ENCODE measurements around the gene TAS2R30. TPM values are rescaled to one million over a fixed set of nuclear protein-coding genes. Genes with fewer than 3 reads are reported as not detected.
A peak's percentile ranks its signal among the peaks of the same experiment; 100 is the strongest.
"Not testable (repeated sequence)": the region's sequence is repeated elsewhere in the genome, so short reads cannot be mapped to it uniquely, and the experiment has no call there.

TAS2R30 gene
- total and polyA plus RNA-seq, 4 donors = 0.18 to 12.0 (median 3.4) TPM; not detected in 1

DNA sequence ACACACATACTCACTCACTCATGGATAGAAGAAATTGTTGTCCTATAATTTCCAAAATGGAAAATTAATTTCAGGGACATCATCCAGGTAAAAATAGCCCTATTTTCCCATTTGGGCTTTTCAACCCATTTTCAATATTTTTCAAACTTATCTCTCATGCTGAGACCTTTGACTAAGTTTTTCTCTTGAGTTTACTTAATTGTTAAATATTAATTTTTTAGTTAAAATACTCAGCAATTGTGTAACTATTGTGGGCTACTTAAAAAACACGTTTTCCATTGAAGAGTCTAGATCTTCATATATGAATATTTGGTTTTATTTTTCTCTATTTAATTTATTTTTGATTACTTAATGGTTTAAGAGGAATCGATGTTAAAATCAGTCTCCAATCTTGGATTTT lies 28.2 kb downstream of the TAS2R30 start:
- DNase-seq (ENCODE audit: low spot score) = no peak
- Histone ChIP-seq H3K27ac (ENCODE audit: low read depth in 1 of 2, low read length in 2 of 2) (no peak overlapping the region), H3K9ac (ENCODE audit: low read depth in 1 of 2, low read length in 2 of 2) (no peak overlapping the region), H3K27me3 (ENCODE audit: control insufficient read depth in 4 of 4, insufficient read depth in 4 of 4, low read length in 3 of 4) (no peaks in the 10 kb centered on the region), H3K4me1 (ENCODE audit: control insufficient read depth in 4 of 4, insufficient read depth in 4 of 4, low read length in 3 of 4) (peaks cover 0 to 8% (median under 1%) of the 10 kb centered on the region in 4 donors), H3K36me3 (ENCODE audit: control insufficient read depth in 4 of 4, insufficient read depth in 3 of 4, low read depth in 1 of 4, low read length in 3 of 4) (no peaks in the 10 kb centered on the region), H3K9me3 (ENCODE audit: control insufficient read depth in 4 of 4, low read length in 3 of 4) (no peaks in the 10 kb centered on the region), H3K4me3 (ENCODE audit: low read depth in 1 of 3, low read length in 3 of 3) (no peak overlapping the region)
- 54% methylated on average over 2 of the region's 2 CpGs for WGBS
- peak in 1 of 2 donors; percentile 9 for TF ChIP-seq HNF4A (conservative IDR thresholded peaks at IDR 0.05)
- TF ChIP-seq, protein P1, sequence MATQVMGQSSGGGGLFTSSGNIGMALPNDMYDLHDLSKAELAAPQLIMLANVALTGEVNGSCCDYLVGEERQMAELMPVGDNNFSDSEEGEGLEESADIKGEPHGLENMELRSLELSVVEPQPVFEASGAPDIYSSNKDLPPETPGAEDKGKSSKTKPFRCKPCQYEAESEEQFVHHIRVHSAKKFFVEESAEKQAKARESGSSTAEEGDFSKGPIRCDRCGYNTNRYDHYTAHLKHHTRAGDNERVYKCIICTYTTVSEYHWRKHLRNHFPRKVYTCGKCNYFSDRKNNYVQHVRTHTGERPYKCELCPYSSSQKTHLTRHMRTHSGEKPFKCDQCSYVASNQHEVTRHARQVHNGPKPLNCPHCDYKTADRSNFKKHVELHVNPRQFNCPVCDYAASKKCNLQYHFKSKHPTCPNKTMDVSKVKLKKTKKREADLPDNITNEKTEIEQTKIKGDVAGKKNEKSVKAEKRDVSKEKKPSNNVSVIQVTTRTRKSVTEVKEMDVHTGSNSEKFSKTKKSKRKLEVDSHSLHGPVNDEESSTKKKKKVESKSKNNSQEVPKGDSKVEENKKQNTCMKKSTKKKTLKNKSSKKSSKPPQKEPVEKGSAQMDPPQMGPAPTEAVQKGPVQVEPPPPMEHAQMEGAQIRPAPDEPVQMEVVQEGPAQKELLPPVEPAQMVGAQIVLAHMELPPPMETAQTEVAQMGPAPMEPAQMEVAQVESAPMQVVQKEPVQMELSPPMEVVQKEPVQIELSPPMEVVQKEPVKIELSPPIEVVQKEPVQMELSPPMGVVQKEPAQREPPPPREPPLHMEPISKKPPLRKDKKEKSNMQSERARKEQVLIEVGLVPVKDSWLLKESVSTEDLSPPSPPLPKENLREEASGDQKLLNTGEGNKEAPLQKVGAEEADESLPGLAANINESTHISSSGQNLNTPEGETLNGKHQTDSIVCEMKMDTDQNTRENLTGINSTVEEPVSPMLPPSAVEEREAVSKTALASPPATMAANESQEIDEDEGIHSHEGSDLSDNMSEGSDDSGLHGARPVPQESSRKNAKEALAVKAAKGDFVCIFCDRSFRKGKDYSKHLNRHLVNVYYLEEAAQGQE (IDR thresholded peaks at IDR 0.05) = no peak

DNA sequence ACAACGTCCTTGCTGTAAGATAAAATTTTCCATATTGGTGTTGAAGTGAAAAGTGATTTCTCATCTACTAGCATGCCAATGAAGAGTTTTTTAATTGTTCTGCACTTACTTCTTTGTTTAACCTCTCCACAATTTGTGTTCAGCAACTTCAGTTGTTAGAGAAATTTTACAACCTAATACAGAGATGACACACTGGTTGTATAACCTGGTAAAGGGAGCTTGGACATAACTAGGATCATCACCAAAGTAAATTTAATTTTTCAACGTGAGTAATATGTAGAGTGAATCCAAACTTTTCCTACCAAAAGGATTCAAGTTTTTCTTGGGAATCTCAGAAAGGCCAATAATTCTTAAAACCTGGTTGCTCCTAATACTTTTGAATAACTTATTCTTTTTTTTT lies 28.9 kb downstream of the TAS2R30 start:
- Histone ChIP-seq H3K27ac (ENCODE audit: low read depth in 1 of 2, low read length in 2 of 2) (no peak overlapping the region), H3K27me3 (ENCODE audit: control insufficient read depth in 4 of 4, insufficient read depth in 4 of 4, low read length in 3 of 4) (no peaks in the 10 kb centered on the region), H3K9me3 (ENCODE audit: control insufficient read depth in 4 of 4, low read length in 3 of 4) (no peaks in the 10 kb centered on the region), H3K4me1 (ENCODE audit: control insufficient read depth in 4 of 4, insufficient read depth in 4 of 4, low read length in 3 of 4) (peaks cover 0 to 8% (median under 1%) of the 10 kb centered on the region in 4 donors), H3K9ac (ENCODE audit: low read depth in 1 of 2, low read length in 2 of 2) (no peak overlapping the region), H3K36me3 (ENCODE audit: control insufficient read depth in 4 of 4, insufficient read depth in 3 of 4, low read depth in 1 of 4, low read length in 3 of 4) (no peaks in the 10 kb centered on the region), H3K4me3 (ENCODE audit: low read depth in 1 of 3, low read length in 3 of 3) (no peak overlapping the region)
- TF ChIP-seq, protein P2, sequence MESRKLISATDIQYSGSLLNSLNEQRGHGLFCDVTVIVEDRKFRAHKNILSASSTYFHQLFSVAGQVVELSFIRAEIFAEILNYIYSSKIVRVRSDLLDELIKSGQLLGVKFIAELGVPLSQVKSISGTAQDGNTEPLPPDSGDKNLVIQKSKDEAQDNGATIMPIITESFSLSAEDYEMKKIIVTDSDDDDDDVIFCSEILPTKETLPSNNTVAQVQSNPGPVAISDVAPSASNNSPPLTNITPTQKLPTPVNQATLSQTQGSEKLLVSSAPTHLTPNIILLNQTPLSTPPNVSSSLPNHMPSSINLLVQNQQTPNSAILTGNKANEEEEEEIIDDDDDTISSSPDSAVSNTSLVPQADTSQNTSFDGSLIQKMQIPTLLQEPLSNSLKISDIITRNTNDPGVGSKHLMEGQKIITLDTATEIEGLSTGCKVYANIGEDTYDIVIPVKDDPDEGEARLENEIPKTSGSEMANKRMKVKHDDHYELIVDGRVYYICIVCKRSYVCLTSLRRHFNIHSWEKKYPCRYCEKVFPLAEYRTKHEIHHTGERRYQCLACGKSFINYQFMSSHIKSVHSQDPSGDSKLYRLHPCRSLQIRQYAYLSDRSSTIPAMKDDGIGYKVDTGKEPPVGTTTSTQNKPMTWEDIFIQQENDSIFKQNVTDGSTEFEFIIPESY (IDR thresholded peaks at IDR 0.05) = no peak
- TF ChIP-seq, protein P3, sequence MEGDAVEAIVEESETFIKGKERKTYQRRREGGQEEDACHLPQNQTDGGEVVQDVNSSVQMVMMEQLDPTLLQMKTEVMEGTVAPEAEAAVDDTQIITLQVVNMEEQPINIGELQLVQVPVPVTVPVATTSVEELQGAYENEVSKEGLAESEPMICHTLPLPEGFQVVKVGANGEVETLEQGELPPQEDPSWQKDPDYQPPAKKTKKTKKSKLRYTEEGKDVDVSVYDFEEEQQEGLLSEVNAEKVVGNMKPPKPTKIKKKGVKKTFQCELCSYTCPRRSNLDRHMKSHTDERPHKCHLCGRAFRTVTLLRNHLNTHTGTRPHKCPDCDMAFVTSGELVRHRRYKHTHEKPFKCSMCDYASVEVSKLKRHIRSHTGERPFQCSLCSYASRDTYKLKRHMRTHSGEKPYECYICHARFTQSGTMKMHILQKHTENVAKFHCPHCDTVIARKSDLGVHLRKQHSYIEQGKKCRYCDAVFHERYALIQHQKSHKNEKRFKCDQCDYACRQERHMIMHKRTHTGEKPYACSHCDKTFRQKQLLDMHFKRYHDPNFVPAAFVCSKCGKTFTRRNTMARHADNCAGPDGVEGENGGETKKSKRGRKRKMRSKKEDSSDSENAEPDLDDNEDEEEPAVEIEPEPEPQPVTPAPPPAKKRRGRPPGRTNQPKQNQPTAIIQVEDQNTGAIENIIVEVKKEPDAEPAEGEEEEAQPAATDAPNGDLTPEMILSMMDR (IDR thresholded peaks at IDR 0.05; ENCODE audit: low read depth, low read length, missing input control) = no peak
- TF ChIP-seq SP1 (IDR thresholded peaks at IDR 0.05) = no peak
- TF ChIP-seq, protein P4, sequence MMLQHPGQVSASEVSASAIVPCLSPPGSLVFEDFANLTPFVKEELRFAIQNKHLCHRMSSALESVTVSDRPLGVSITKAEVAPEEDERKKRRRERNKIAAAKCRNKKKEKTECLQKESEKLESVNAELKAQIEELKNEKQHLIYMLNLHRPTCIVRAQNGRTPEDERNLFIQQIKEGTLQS (IDR thresholded peaks at IDR 0.05) = no peak
- TF ChIP-seq GABPA (IDR thresholded peaks at IDR 0.05 in 1 of 2, conservative IDR thresholded peaks at IDR 0.05 in 1 of 2) = no peak
- TF ChIP-seq TAF1 (conservative IDR thresholded peaks at IDR 0.05) = no peak
- TF ChIP-seq, protein P1 (IDR thresholded peaks at IDR 0.05) = no peak
- TF ChIP-seq FOXA2 (IDR thresholded peaks at IDR 0.05) = no peak
- TF ChIP-seq NR2F2 (IDR thresholded peaks at IDR 0.05) = no peak
- no peak for TF ChIP-seq HNF4G (IDR thresholded peaks at IDR 0.05)
- no peak for TF ChIP-seq FOXA1 (IDR thresholded peaks at IDR 0.05)
- no peak for TF ChIP-seq EGR1 (IDR thresholded peaks at IDR 0.05; ENCODE audit: low read depth in 2 of 2)
- TF ChIP-seq, protein P5, sequence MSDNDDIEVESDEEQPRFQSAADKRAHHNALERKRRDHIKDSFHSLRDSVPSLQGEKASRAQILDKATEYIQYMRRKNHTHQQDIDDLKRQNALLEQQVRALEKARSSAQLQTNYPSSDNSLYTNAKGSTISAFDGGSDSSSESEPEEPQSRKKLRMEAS (IDR thresholded peaks at IDR 0.05) = no peak
- no peak for TF ChIP-seq RXRA (IDR thresholded peaks at IDR 0.05)
- no peak for TF ChIP-seq YY1 (IDR thresholded peaks at IDR 0.05)
- TF ChIP-seq JUND (IDR thresholded peaks at IDR 0.05) = no peak
- no peak for TF ChIP-seq RAD21 (IDR thresholded peaks at IDR 0.05)
- no peak for TF ChIP-seq HNF4A (conservative IDR thresholded peaks at IDR 0.05)
- WGBS = 40% methylated on average over 2 of the region's 2 CpGs
- no peak for DNase-seq (ENCODE audit: low spot score)

DNA sequence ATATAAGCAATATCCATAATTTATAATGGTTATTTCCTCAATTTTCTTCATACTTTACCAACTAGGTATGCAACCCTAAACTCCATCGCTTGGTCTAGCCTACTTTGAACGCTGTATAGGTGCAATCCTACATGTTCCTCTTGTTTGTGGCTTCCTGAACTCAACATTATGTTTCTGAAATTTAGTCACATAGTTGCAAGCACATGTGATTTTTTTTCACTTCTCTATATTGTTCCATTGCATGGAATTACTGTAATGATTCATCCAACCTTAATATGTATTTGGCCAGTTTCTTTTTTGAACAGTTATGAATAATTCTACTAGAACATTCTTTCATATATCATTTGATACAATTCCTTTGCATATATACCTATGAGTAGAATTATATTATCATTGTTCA lies 39.5 kb downstream of the TAS2R30 start:
- WGBS = no CpG with 5 or more reads among the region's 2 CpGs
- not testable (repeated sequence) for H3K9ac ChIP-seq (ENCODE audit: low read depth in 1 of 2, low read length in 2 of 2); H3K27ac ChIP-seq (ENCODE audit: low read depth in 1 of 2, low read length in 2 of 2); H3K36me3 ChIP-seq (ENCODE audit: control insufficient read depth in 4 of 4, insufficient read depth in 3 of 4, low read depth in 1 of 4, low read length in 3 of 4); H3K9me3 ChIP-seq (ENCODE audit: control insufficient read depth in 4 of 4, low read length in 3 of 4); H3K4me3 ChIP-seq (ENCODE audit: low read depth in 1 of 3, low read length in 3 of 3); H3K4me1 ChIP-seq (ENCODE audit: control insufficient read depth in 4 of 4, insufficient read depth in 4 of 4, low read length in 3 of 4); H3K27me3 ChIP-seq (ENCODE audit: control insufficient read depth in 4 of 4, insufficient read depth in 4 of 4, low read length in 3 of 4); DNase-seq (ENCODE audit: low spot score)
